Measurements from ENCODE around the gene KCNJ18. TPM values are rescaled to one million over a fixed set of nuclear protein-coding genes. Genes with fewer than 3 reads are reported as not detected.
"Not testable (repeated sequence)": the region's sequence is repeated elsewhere in the genome, so short reads cannot be mapped to it uniquely, and the experiment has no call there.

KCNJ18 gene
- total RNA-seq, 4 donors from 2014 or later = 2.0 to 29.6 (median 17.4) TPM

GRCh38 chr17:21679256-21680146, 12.8 kb upstream of the KCNJ18 start:
- no peak overlapping the region for H3K4me3 ChIP-seq (ENCODE audit: low read depth, poor library complexity, severe bottlenecking)
- 76 to 87% methylated on average over 58 to 61 of the region's 62 CpGs for WGBS, 2 donors
- no peak for TF ChIP-seq CTCF (IDR thresholded peaks at IDR 0.05)
- no peak for TF ChIP-seq POLR2A (IDR thresholded peaks at IDR 0.05)
- peak in 1 of 2 donors; percentile 86 for DNase-seq (ENCODE audit: low spot score in 2 of 2)
- intact Hi-C loops (cut with DNase I; ENCODE audit: low total_unique reads) = no loop called here

DNA sequence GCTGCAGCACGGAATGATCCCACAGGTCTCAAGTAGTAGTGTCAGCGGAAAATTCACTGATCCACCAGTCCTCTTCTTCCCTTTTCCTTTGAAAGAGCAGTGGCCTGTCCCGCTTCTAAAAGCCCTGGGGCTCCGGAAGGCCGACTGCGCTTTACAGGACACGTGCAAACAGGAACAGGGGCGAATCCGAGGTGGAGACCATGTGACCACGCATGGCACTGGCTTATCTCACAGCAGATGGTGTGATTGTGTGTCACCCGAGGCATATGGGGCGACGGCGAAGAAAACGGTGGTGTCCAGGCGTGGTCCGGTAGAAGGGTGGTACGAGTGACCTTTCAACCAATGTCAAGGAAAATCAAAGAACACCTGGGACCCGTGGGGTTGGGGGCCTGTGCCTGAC, 12.0 kb upstream of the KCNJ18 start:
- intact Hi-C loops (cut with DNase I; ENCODE audit: low total_unique reads) = no loop called here
- TF ChIP-seq POLR2A (IDR thresholded peaks at IDR 0.05) = no peak
- WGBS, 2 donors = 81 to 86% methylated on average over 19 of the region's 19 CpGs
- DNase-seq (ENCODE audit: low spot score in 2 of 2) = peak in 1 of 2 donors; percentile 86
- no peak overlapping the region for H3K4me3 ChIP-seq (ENCODE audit: low read depth, poor library complexity, severe bottlenecking)

GRCh38 chr17:21680850-21681351, 11.4 kb upstream of the KCNJ18 start:
- 69 to 85% methylated on average over 38 to 42 of the region's 42 CpGs for WGBS, 2 donors
- peak in 1 of 2 donors; percentile 79 for DNase-seq (ENCODE audit: low spot score in 2 of 2)
- intact Hi-C loops (cut with DNase I; ENCODE audit: low total_unique reads); H3K4me3 ChIP-seq (ENCODE audit: low read depth, poor library complexity, severe bottlenecking): not testable (repeated sequence)

DNA sequence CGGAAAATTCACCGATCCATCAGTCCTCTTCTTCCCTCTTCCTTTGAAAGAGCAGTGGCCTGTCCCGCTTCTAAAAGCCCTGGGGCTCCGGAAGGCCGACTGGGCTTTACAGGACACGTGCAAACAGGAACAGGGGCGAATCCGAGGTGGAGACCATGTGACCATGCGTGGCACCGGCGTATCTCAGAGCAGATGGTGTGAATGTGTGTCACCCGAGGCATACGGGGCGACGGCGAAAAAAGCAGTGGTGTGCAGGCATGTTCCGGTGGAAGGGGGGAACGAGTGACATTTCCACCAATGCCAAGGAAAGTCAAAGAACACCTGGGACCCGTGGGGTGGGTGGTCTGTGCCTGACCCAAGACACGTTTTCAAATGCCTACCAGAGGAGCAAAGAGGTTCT, 10.7 kb upstream of the KCNJ18 start:
- intact Hi-C loops (cut with DNase I; ENCODE audit: low total_unique reads); H3K4me3 ChIP-seq (ENCODE audit: low read depth, poor library complexity, severe bottlenecking): not testable (repeated sequence)
- WGBS, 2 donors = 83 to 90% methylated on average over 20 of the region's 20 CpGs
- DNase-seq (ENCODE audit: low spot score in 2 of 2) = peak in 1 of 2 donors; percentile 77

DNA sequence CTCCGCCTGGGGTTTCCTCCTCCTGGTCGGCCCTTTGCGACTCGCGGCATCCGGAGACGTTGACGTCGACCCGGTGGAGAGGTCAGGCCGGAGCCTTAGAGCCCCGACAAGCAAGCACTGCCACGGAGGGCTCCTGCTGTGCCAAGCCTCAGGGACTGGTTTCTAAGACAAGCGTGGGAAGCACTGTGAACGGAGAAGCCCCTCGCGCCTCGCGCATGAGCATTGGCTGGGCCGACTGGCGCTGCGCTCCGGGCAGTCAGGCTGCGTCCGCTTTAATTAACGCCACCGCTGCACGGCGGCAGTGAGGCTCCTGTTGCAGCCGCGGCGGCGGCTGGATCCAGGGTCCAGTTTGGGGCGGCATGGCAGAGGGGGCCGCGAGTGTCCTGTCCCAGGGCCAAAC, 10.2 kb upstream of the KCNJ18 start:
- H3K4me3 ChIP-seq (ENCODE audit: low read depth, poor library complexity, severe bottlenecking); intact Hi-C loops (cut with DNase I; ENCODE audit: low total_unique reads): not testable (repeated sequence)
- DNase-seq (ENCODE audit: low spot score in 2 of 2) = peak in 1 of 2 donors; percentile 68
- WGBS, 2 donors = 89 to 91% methylated on average over 7 to 29 of the region's 36 CpGs

GRCh38 chr17:21683142-21683712, 9.1 kb upstream of the KCNJ18 start:
- H3K4me3 ChIP-seq (ENCODE audit: low read depth, poor library complexity, severe bottlenecking); DNase-seq (ENCODE audit: low spot score in 2 of 2); intact Hi-C loops (cut with DNase I; ENCODE audit: low total_unique reads): not testable (repeated sequence)
- 82% methylated on average over 22 of the region's 46 CpGs; no CpG with 5 or more reads in 1 of the 2 donors for WGBS, 2 donors

DNA sequence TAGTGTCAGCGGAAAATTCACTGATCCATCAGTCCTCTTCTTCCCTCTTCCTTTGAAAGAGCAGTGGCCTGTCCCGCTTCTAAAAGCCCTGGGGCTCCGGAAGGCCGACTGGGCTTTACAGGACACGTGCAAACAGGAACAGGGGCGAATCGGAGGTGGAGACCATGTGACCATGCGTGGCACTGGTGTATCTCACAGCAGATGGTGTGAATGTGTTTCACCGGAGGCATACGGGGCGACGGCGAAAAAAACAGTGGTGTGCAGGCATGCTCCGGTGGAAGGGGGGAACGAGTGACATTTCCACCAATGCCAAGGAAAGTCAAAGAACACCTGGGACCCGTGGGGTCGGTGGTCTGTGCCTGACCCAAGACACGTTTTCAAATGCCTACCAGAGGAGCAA, 8.4 kb upstream of the KCNJ18 start:
- H3K4me3 ChIP-seq (ENCODE audit: low read depth, poor library complexity, severe bottlenecking); DNase-seq (ENCODE audit: low spot score in 2 of 2); intact Hi-C loops (cut with DNase I; ENCODE audit: low total_unique reads): not testable (repeated sequence)
- 80 to 90% methylated on average over 16 to 17 of the region's 18 CpGs for whole genome bisulfite sequencing, 2 donors

- not testable (repeated sequence) for DNase-seq (ENCODE audit: low spot score in 2 of 2)
- 97% methylated on average over 16 of the region's 33 CpGs; no CpG with 5 or more reads in 1 of the 2 donors for WGBS, 2 donors
Observed at GRCh38 chr17:21684384-21684783, 7.9 kb upstream of the KCNJ18 start.

GRCh38 chr17:21685061-21685795, 7.1 kb upstream of the KCNJ18 start:
- 84 to 88% methylated on average over 31 to 36 of the region's 42 CpGs for WGBS, 2 donors
- not testable (repeated sequence) for DNase-seq (ENCODE audit: low spot score in 2 of 2)

More at GRCh38 chr17:21684384-21684783, 7.9 kb upstream of the KCNJ18 start:
- H3K4me3 ChIP-seq (ENCODE audit: low read depth, poor library complexity, severe bottlenecking); intact Hi-C loops (cut with DNase I; ENCODE audit: low total_unique reads): not testable (repeated sequence)

More at GRCh38 chr17:21685061-21685795, 7.1 kb upstream of the KCNJ18 start:
- H3K4me3 ChIP-seq (ENCODE audit: low read depth, poor library complexity, severe bottlenecking); intact Hi-C loops (cut with DNase I; ENCODE audit: low total_unique reads): not testable (repeated sequence)
